Lung (tissue), 12 donors: Measurements from ENCODE around the gene C11orf97. TPM values are rescaled to one million over a fixed set of nuclear protein-coding genes. Genes with fewer than 3 reads are reported as not detected.

Source experiments
- ATAC-seq: fragments of 200-7000 bp; cut with Tn5 transposase; one replicate; pipeline ENCODE4 v1.9.1; 2020; ENCODE audit warnings: moderate number of reproducible peaks; ENCODE audit not compliant: insufficient read depth, low FRiP score
- DNase-seq, 3 donors: peaks; one replicate each; pipeline ENCODE4 v3.0.0-alpha.2; 2013 to 2017
- H3K27ac ChIP-seq, 2 donors: one replicate each; pipeline ENCODE4 v1.5.1; 2013; ENCODE audit warnings: mild to moderate bottlenecking in 2 of 2, moderate library complexity in 2 of 2, control low read depth in 1 of 2, inconsistent platforms in 1 of 2, low read depth in 1 of 2, low read length in 1 of 2
- H3K27me3 ChIP-seq, 3 donors: one replicate each; pipeline ENCODE4 v1.5.1; 2013; ENCODE audit warnings: low read length in 2 of 3; ENCODE audit not compliant: control insufficient read depth in 3 of 3, insufficient read depth in 3 of 3
- H3K36me3 ChIP-seq, 4 donors: one replicate each; pipeline ENCODE4 v1.5.1; 2013; ENCODE audit warnings: low read length in 4 of 4, mild to moderate bottlenecking in 1 of 4, moderate library complexity in 1 of 4; ENCODE audit not compliant: control insufficient read depth in 4 of 4, insufficient read depth in 4 of 4
- H3K4me1 ChIP-seq, 5 donors: one replicate each; pipeline ENCODE4 v1.5.1; 2013; ENCODE audit warnings: low read length in 5 of 5, mild to moderate bottlenecking in 2 of 5, moderate library complexity in 1 of 5; ENCODE audit not compliant: control insufficient read depth in 5 of 5, insufficient read depth in 5 of 5
- H3K4me3 ChIP-seq: one replicate; pipeline ENCODE4 v1.5.1; 2013; ENCODE audit warnings: mild to moderate bottlenecking, control low read depth, moderate library complexity
- H3K9ac ChIP-seq, 2 donors: one replicate each; pipeline ENCODE4 v1.5.1; 2013; ENCODE audit warnings: low read length in 2 of 2, control low read depth in 1 of 2; ENCODE audit not compliant: insufficient read depth in 1 of 2
- H3K9me3 ChIP-seq, 4 donors: one replicate each; pipeline ENCODE4 v1.5.1; 2013; ENCODE audit warnings: low read length in 3 of 4, mild to moderate bottlenecking in 1 of 4, moderate library complexity in 1 of 4; ENCODE audit not compliant: control insufficient read depth in 4 of 4, insufficient read depth in 3 of 4
- WGBS, 2 donors: extraction: QIAGEN DNeasy Blood & Tissue Kit; methylation state at CpG; one replicate each; pipeline ENCODE4 v1.1.7; 2013; 5-methylcytosine and 5-hydroxymethylcytosine counted together
- polyA plus RNA-seq, 2 donors: library from polyadenylated mRNA; stranded (reverse); fragments of 200-250 nt; gene quantifications; one replicate each; pipeline ENCODE4 v1.2.1, GENCODE V29; 2013
- total RNA-seq, 2 donors: library from RNA; depleted of rRNA in 1 of 2; stranded (reverse); fragments of >200 nt in 1 of 2; gene quantifications; one replicate each; pipeline ENCODE4 v1.2.1, GENCODE V29; 2014 to 2021
- TF ChIP-seq, protein P1 (sequence below): IDR thresholded peaks from 2 replicates; pipeline ENCODE4 v1.5.1; 2012; ENCODE audit warnings: mild to moderate bottlenecking; ENCODE audit errors: control extremely low read depth, extremely low read depth
- donor health status: control.
- donor health status: control.
- donor health status: Bipolar disorder and iron deficiency.
- donor health status: healthy.
- donor health status: DM: yes; HTN: yes; CAD: no.

C11orf97 gene
- total and polyA plus RNA-seq, 4 donors = 4.1 to 14.7 (median 6.9) TPM

DNA sequence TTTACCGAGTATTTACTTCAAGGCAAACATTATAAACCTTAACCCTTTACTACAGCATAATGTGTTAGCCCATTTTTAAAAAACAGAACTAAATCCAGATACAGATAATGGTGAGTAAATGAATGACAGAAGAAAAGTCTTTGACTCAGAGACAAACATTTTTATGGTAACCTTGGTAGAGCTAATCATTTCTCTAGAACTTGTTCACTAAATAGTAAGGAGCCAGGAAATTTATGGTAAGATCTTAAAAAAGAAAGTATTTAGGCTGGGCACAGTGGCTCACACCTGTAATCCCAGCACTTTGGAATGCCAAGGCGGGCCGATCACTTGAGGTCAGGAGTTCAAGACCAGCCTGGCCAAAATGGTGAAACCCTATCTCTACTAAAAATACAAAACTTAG, 19.9 kb downstream of the C11orf97 start:
- no peaks in the 10 kb centered on the region for H3K36me3 ChIP-seq
- H3K27ac ChIP-seq = no peak overlapping the region
- no peak overlapping the region for H3K9ac ChIP-seq
- ATAC-seq (no peak), DNase-seq (no peak)
- no peaks in the 10 kb centered on the region for H3K9me3 ChIP-seq
- no peaks in the 10 kb centered on the region for H3K27me3 ChIP-seq
- WGBS, 2 donors = 92 to 95% methylated on average over 3 of the region's 3 CpGs
- TF ChIP-seq, protein P1, sequence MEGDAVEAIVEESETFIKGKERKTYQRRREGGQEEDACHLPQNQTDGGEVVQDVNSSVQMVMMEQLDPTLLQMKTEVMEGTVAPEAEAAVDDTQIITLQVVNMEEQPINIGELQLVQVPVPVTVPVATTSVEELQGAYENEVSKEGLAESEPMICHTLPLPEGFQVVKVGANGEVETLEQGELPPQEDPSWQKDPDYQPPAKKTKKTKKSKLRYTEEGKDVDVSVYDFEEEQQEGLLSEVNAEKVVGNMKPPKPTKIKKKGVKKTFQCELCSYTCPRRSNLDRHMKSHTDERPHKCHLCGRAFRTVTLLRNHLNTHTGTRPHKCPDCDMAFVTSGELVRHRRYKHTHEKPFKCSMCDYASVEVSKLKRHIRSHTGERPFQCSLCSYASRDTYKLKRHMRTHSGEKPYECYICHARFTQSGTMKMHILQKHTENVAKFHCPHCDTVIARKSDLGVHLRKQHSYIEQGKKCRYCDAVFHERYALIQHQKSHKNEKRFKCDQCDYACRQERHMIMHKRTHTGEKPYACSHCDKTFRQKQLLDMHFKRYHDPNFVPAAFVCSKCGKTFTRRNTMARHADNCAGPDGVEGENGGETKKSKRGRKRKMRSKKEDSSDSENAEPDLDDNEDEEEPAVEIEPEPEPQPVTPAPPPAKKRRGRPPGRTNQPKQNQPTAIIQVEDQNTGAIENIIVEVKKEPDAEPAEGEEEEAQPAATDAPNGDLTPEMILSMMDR = no peak
- H3K4me1 ChIP-seq = peaks cover 0 to 3% (median 0%) of the 10 kb centered on the region in 5 donors
- H3K4me3 ChIP-seq = no peak overlapping the region

DNA sequence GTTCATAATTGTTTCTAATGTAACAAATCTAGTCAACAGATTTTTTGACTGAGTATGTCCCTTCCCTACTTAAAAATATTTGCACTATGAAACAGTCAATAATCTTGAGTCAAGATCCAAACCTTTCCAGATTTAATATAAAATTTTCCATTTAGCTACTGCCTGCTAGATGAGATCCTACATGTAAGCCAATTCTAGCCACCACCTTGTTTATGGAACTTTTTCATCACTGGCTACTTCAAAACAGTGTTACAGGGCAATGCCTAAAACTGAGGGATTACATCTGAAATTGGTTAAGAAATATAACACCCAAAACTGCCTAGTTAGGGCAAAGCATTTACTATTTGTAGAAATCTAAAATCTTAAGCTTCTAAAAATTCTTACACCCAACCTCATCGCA, 20.9 kb downstream of the C11orf97 start:
- peaks cover 0 to 5% (median 3%) of the 10 kb centered on the region in 5 donors for H3K4me1 ChIP-seq
- no peak overlapping the region for H3K4me3 ChIP-seq
- H3K9me3 ChIP-seq = no peaks in the 10 kb centered on the region
- no peak overlapping the region for H3K9ac ChIP-seq
- no peaks in the 10 kb centered on the region for H3K36me3 ChIP-seq
- DNase-seq (no peak), ATAC-seq (no peak)
- H3K27ac ChIP-seq = no peak overlapping the region
- TF ChIP-seq, protein P1 = no peak
- WGBS, 2 donors = 82 to 88% methylated on average over 1 of the region's 1 CpG
- H3K27me3 ChIP-seq = no peaks in the 10 kb centered on the region

DNA sequence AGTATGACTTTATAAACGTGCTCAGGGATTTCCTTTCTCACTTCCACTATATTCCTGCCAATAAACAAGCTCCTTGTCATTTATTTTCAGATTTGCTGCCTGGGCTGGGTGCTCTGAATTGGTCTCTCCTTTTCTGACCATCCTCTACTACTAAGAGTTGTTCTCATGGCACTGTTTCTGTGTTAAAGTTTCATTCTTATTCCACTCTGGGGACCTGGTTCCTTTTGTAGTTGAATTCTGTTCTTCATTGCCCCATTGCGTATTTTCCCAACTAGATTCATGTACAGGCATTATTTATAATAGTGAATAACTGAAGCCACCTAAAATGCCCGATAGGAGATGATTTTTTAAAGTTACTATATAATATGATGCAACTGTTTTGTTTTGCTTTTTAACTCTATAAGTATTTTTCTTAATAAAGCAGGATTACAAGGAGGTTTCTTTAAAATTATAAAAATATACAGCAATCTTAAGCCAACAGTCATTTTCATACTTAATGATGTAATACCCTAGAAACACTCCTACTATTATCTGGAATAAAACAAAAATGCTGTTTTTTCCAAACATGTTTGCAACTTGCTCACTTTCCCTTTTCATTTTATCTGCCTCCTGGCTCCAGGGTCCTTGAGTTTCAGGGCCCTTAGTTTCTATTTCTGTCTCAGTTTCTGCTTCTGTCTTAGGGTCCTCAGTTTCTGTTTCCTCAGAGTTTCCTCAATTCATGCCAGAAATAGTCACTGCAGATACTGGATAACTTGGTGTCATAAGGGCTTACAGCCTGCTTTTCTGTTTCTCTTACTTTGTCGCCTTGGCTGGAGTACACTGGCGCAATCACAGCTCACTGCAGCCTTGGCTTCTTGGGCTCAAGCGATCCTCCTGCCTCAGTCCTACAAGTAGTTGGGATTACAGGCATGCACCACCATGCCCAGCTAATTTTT, 21.7 kb downstream of the C11orf97 start:
- H3K9ac ChIP-seq = no peak overlapping the region
- WGBS, 2 donors = 59 to 61% methylated on average over 6 of the region's 6 CpGs

More for the DNA sequence above, 21.7 kb downstream of the C11orf97 start:
- TF ChIP-seq, protein P1 = no peak
- ATAC-seq = no peak
- DNase-seq = peak; percentile 24 to 71 (median 38)
- Histone ChIP-seq H3K4me3 (no peak overlapping the region), H3K27me3 (no peaks in the 10 kb centered on the region), H3K27ac (no peak overlapping the region), H3K9me3 (no peaks in the 10 kb centered on the region), H3K4me1 (peaks cover 0 to 5% (median 3%) of the 10 kb centered on the region in 5 donors), H3K36me3 (no peaks in the 10 kb centered on the region)
